ENCODE data around the gene ABR.

DNA sequence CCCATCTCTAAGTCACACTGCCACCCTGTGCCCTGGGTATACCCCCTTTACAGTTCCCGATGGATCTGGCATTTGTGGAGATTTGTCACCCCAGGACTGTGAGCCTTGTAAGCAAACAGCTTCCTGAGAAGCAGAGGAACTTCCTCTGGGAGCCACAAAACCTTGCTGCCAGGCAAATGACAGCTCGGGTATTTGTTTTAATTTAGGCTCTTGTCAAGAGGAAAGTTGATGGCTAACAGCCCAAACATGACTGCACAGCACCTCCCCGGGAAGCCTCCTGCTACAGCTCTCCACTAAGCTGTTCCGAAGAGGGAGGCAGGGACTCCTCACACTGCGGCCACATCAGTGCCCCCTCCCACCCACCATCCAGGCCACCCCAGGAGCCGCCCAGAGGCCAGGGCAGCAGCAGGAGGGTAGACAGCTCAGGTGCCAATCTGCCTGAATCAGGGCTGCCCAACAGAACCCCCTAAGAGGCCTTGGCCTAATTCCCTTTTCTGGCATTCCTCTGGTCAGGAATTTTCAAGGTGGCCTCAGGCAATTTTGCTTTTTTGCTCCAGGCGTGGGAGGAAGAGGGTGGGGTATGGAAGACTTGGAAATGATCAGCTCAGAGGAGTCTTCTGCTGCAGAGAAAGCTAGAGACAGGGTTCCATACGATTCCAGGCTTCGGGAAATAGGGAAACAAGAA is 2.6 kb downstream of the ABR start:
- TF ChIP-seq, protein P1, sequence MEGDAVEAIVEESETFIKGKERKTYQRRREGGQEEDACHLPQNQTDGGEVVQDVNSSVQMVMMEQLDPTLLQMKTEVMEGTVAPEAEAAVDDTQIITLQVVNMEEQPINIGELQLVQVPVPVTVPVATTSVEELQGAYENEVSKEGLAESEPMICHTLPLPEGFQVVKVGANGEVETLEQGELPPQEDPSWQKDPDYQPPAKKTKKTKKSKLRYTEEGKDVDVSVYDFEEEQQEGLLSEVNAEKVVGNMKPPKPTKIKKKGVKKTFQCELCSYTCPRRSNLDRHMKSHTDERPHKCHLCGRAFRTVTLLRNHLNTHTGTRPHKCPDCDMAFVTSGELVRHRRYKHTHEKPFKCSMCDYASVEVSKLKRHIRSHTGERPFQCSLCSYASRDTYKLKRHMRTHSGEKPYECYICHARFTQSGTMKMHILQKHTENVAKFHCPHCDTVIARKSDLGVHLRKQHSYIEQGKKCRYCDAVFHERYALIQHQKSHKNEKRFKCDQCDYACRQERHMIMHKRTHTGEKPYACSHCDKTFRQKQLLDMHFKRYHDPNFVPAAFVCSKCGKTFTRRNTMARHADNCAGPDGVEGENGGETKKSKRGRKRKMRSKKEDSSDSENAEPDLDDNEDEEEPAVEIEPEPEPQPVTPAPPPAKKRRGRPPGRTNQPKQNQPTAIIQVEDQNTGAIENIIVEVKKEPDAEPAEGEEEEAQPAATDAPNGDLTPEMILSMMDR (IDR thresholded peaks at IDR 0.05) = no peak
- TF ChIP-seq POLR2A (IDR thresholded peaks at IDR 0.05) = no peak
